Nephron (organoid): ENCODE measurements around the gene HSPB2.

Source experiments
- H3K27ac Mint-ChIP-seq, 3 experiments: 2 replicates each; pipeline ENCODE4 v1.8.0; 2020; ENCODE audit warnings: mixed read lengths in 3 of 3, mild to moderate bottlenecking in 2 of 3, moderate library complexity in 1 of 3
- H3K27me3 Mint-ChIP-seq: 2 replicates; pipeline ENCODE4 v1.8.0; 2021; ENCODE audit warnings: low read depth, mild to moderate bottlenecking, moderate library complexity, mixed read lengths
- H3K36me3 Mint-ChIP-seq: 2 replicates; pipeline ENCODE4 v1.8.0; 2020; ENCODE audit warnings: low read depth, mixed read lengths
- H3K4me1 Mint-ChIP-seq: 2 replicates; pipeline ENCODE4 v1.8.0; 2020; ENCODE audit warnings: mixed read lengths
- H3K4me3 Mint-ChIP-seq, 3 experiments: 2 replicates each; pipeline ENCODE4 v1.8.0; 2020; ENCODE audit warnings: mild to moderate bottlenecking in 3 of 3, mixed read lengths in 3 of 3, moderate library complexity in 2 of 3
- H3K9me3 Mint-ChIP-seq: 2 replicates; pipeline ENCODE4 v1.8.0; 2020; ENCODE audit warnings: mixed read lengths
- TF ChIP-seq, protein P1 (sequence below), 3 experiments: fragments of 200-600 bp; sonication (generic); IDR thresholded peaks; one replicate each; pipeline ENCODE4 v1.5.0; 2021; ENCODE audit warnings: antibody characterized with exemption in 3 of 3; ENCODE audit not compliant: unreplicated experiment in 3 of 3

Gene HSPB2

DNA sequence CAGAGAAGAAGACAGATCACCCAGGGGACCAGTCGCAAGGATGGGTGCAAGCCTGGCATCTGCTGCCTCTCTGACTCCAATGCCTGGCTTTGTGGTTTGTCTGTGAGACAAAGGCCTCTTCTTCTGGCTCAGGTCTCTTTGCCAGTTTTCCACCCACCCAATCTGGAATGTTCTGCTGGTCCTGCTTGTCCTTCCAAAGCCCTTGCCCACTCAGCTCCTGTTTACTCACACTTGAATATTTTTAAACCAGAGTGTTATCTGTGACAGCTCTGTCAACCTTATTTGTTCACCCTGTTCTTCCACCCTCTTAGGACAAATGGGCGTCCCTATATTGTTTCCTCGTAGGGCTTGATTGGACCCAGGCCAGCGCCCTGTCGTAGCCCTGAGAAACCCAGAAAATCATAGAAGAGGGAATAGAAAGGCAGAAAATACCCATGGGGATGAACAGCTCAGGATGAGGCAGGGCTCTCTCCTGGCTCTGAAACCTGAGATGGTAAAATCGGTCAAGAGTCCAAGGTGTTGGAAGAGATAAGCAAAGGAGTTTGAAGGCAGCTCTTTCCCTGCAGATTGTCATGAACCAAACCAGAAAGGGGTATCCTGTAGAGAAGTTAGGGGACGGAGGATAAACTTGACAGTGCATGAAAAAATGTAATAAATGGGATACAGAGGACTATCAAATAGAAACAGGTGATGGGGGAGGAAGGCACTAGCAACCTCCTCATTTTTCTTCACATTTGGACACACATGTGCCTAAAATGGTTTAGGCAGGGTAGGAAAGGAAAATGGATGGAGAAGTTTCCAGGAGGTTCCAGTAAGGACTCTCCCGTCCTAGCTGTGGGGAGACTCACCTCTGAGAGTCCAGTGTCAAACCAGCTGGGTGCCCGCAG is 1.6 kb upstream of the HSPB2 start:
- Mint-ChIP-seq H3K27me3 (no peaks in the 10 kb centered on the region), H3K36me3 (no peaks in the 10 kb centered on the region), H3K27ac (peak overlapping the region; percentile 83 to 96 (median 94)), H3K9me3 (no peaks in the 10 kb centered on the region), H3K4me3 (peak overlapping the region; percentile 14 to 86 (median 78)), H3K4me1 (peaks cover 43% of the 10 kb centered on the region)
- TF ChIP-seq, protein P1, sequence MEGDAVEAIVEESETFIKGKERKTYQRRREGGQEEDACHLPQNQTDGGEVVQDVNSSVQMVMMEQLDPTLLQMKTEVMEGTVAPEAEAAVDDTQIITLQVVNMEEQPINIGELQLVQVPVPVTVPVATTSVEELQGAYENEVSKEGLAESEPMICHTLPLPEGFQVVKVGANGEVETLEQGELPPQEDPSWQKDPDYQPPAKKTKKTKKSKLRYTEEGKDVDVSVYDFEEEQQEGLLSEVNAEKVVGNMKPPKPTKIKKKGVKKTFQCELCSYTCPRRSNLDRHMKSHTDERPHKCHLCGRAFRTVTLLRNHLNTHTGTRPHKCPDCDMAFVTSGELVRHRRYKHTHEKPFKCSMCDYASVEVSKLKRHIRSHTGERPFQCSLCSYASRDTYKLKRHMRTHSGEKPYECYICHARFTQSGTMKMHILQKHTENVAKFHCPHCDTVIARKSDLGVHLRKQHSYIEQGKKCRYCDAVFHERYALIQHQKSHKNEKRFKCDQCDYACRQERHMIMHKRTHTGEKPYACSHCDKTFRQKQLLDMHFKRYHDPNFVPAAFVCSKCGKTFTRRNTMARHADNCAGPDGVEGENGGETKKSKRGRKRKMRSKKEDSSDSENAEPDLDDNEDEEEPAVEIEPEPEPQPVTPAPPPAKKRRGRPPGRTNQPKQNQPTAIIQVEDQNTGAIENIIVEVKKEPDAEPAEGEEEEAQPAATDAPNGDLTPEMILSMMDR (IDR thresholded peaks at IDR 0.05; ENCODE audit: unreplicated experiment in 3 of 3) = no peak

DNA sequence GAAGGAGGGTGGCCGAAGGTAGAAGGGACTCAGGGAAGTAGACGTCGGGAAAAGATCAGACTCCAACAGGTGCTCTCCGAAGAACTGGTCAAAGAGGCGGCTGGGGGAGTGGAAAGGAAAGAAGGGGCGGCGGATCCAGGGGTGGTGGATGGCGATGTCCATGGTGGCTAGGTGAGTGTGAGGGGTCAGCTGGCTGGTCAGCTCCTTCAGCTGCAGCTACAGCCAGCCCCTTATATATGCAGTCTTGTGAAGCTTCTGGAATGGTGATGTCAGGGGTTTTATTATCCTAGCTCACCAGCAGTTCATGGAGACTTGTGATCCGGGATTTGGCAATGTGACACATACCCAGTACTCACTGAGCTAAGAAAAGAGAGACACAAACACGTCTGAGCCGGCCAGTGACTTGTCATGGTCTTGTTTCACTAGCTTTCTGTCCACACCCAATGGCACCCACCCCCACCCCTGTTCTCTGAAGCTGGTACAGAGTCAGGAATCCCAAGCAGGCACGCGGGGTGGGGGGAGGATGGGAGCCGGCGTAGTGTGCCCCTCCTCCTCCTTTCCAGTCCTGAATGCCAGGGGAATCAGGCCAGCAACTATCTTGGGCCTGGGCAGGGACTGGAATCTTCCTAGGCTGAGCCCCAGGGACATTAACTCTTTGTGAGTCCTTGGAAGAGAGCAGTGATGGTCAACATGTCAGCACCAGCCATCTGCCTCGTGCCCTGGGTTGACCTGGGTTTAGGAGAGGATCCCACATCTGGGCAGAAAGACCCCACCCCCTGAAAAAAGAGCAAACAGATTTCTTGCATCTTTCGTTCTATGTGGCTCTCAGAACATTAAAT is 752 bp upstream of the HSPB2 start, which contains the start of gene CRYAB:
Gene CRYAB, minus strand, starts transcription at position 208 of the 839 bp plus-strand sequence. Its CDS starts 46 bp downstream, at position 162.
- peaks cover 48% of the 10 kb centered on the region for H3K4me1 Mint-ChIP-seq
- TF ChIP-seq, protein P1 (IDR thresholded peaks at IDR 0.05; ENCODE audit: unreplicated experiment in 3 of 3) = no peak
- H3K36me3 Mint-ChIP-seq = no peaks in the 10 kb centered on the region
- H3K9me3 Mint-ChIP-seq = no peaks in the 10 kb centered on the region
- peaks cover 3% of the 10 kb centered on the region for H3K27me3 Mint-ChIP-seq
- H3K4me3 Mint-ChIP-seq = peak within 1 kb of the TSS; percentile 53 to 86 (median 79)
- H3K27ac Mint-ChIP-seq = peak within 1 kb of the TSS; percentile 83 to 96 (median 94)

DNA sequence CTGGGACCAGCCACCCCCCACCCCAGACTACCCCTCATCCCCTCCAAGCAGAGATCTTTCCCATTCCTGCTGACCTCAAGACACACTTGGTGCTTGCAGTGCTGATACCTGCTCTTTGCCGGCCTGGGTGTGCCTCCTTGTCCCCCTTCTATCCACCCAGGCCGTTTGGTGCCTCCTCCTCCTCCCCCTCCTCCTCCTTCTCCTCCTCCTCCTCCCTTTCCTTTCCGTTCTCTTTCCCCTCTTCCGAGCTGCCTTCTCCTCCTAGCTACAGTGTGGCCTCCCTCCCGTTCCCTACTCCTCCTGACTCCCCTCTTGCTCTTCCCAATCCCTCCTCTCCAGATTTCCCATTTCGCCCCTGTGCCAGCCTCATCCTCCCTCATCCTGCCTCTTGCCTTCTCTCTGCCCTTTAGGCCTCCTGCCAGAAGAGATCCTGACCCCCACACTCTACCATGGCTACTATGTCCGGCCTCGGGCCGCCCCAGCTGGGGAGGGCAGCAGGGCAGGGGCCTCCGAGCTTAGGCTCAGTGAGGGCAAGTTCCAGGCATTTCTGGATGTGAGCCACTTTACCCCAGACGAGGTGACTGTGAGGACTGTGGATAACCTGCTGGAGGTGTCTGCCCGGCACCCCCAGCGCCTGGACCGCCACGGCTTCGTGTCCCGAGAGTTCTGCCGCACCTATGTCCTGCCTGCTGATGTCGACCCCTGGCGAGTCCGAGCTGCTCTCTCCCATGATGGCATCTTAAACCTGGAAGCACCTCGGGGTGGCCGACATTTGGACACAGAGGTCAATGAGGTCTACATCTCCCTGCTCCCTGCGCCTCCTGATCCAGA is 712 bp downstream of the HSPB2 start:
- Mint-ChIP-seq H3K36me3 (no peaks in the 10 kb centered on the region), H3K27me3 (peaks cover 3% of the 10 kb centered on the region), H3K9me3 (no peaks in the 10 kb centered on the region), H3K4me1 (peaks cover 60% of the 10 kb centered on the region), H3K27ac (peak overlapping the region; percentile 38 to 90 (median 87)), H3K4me3 (peak overlapping the region; percentile 35 to 86 (median 79))
- TF ChIP-seq, protein P1 (IDR thresholded peaks at IDR 0.05; ENCODE audit: unreplicated experiment in 3 of 3) = no peak

DNA sequence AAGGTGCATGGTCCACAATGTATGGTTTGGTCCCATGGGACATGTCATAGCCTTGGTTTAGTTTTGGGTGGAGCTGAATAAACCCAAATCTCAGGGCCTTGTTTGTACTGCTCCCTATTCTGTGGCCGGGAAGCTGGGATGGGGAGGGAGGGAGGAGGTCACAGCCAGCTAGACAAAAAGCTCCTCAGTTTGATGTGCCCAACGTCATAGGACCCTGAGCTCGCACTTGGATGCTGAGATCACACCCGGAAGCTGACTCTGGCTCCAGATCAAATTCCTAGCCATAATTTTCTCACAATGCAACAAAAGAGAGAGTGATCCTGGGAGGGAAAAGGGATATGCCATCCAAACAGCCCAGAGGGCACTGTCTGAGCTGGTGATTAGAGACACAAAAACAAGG is 1.5 kb downstream of the HSPB2 start:
- H3K27ac Mint-ChIP-seq = peak overlapping the region; percentile 70 to 90 (median 87)
- H3K27me3 Mint-ChIP-seq = peaks cover 3% of the 10 kb centered on the region
- TF ChIP-seq, protein P1 (IDR thresholded peaks at IDR 0.05; ENCODE audit: unreplicated experiment in 3 of 3) = no peak
- no peaks in the 10 kb centered on the region for H3K9me3 Mint-ChIP-seq
- peak overlapping the region in 2 of 3 experiments; percentile 79 to 86 for H3K4me3 Mint-ChIP-seq
- no peaks in the 10 kb centered on the region for H3K36me3 Mint-ChIP-seq
- H3K4me1 Mint-ChIP-seq = peaks cover 64% of the 10 kb centered on the region

DNA sequence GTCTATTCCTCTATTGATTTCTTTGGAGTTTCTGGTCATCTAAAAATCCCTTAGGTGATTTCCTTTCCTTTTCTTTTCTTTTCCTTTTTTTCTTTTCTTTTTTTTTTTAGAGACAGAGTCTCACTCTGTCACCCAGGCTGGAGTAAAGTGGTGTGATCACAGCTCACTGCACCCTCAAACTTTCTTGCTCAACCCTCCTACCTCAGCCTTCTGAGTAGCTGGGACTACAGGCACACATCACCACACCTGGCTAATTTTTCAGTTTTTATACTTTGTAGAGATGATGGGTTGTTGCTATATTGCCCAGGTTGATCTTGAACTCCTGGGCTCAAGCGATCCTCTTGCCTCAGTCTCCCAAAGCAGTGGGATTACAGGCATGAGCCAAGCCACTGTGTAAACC is 4.2 kb downstream of the HSPB2 start:
- no peak overlapping the region for H3K4me3 Mint-ChIP-seq
- H3K36me3 Mint-ChIP-seq = no peaks in the 10 kb centered on the region
- H3K27me3 Mint-ChIP-seq = peaks cover 3% of the 10 kb centered on the region
- H3K4me1 Mint-ChIP-seq = peaks cover 50% of the 10 kb centered on the region
- peak overlapping the region; percentile 47 to 87 (median 64) for H3K27ac Mint-ChIP-seq
- no peaks in the 10 kb centered on the region for H3K9me3 Mint-ChIP-seq
- TF ChIP-seq, protein P1 (IDR thresholded peaks at IDR 0.05; ENCODE audit: unreplicated experiment in 3 of 3) = no peak
